Pancreas (tissue), 10 donors: ENCODE data around the gene USP28. TPM values are rescaled to one million over a fixed set of nuclear protein-coding genes. Genes with fewer than 3 reads are reported as not detected.

ENCODE experiments used
- ATAC-seq, 4 donors: fragments of 200-7000 bp; cut with Tn5 transposase; one replicate each; pipeline versions ENCODE4 v1.8.0 to v1.9.1; 2020; ENCODE audit warnings: mild to moderate bottlenecking in 4 of 4, moderate library complexity in 4 of 4
- DNase-seq, 6 donors: peaks; one replicate each; pipeline ENCODE4 v3.0.0-alpha.2; 2020
- FAIRE-seq: peaks from 2 replicates; lab custom pipeline; 2012; peaks lifted over from hg19 to GRCh38; lab: Jason Lieb, UNC
- H3K27ac ChIP-seq, 4 donors: fragments of 200-600 bp; sonication (generic); 1 replicate in 3 of 4; 2 replicates in 1 of 4; pipeline versions ENCODE4 v1.5.0 to v1.8.0; 2020
- H3K27me3 ChIP-seq, 4 donors: fragments of 200-600 bp; one replicate each; pipeline ENCODE4 v1.8.0; 2021
- H3K36me3 ChIP-seq, 3 donors: fragments of 200-600 bp; sonication (generic) in 1 of 3; one replicate each; pipeline versions ENCODE4 v1.5.0 to v1.8.0; 2020 to 2021
- H3K4me1 ChIP-seq, 3 donors: fragments of 200-600 bp; one replicate each; pipeline ENCODE4 v1.8.0; 2021
- H3K4me3 ChIP-seq, 4 donors: fragments of 200-600 bp; sonication (generic) in 2 of 4; one replicate each; pipeline versions ENCODE4 v1.5.0 to v1.8.0; 2020 to 2021
- H3K9me3 ChIP-seq, 4 donors: fragments of 200-600 bp; one replicate each; pipeline ENCODE4 v1.8.0; 2021
- WGBS, 2 donors: extraction: QIAGEN DNeasy Blood & Tissue Kit; methylation state at CpG; one replicate each; pipeline ENCODE4 v1.1.7; 2013; 5-methylcytosine and 5-hydroxymethylcytosine counted together
- intact Hi-C, 3 donors: fragments of 100-400 bp; cut with DNase I; formaldehyde crosslinking; loops; one replicate each; pipeline versions ENCODE4 v1.11.1 to v1.14.2; 2022
- polyA plus RNA-seq, 2 donors: library from polyadenylated mRNA; stranded (reverse); fragments of 200-250 nt; gene quantifications; one replicate each; pipeline ENCODE4 v1.2.3, GENCODE V29; 2013
- total RNA-seq, 6 donors: library from RNA; stranded (reverse); fragmentation: NEBNext Ultra II Directional in 4 of 6; extraction: Animal tissue kit (Norgen Biotek cat#: 25700) in 4 of 6; gene quantifications; one replicate each; pipeline versions ENCODE4 v1.2.1 to v1.2.4, GENCODE V29; 2021 to 2023
- TF ChIP-seq, protein P1 (sequence below), 4 donors: fragments of 200-600 bp; sonication (generic) in 3 of 4; IDR thresholded peaks; one replicate each; pipeline versions ENCODE4 v1.5.0 to v1.8.0; 2021; ENCODE audit warnings: antibody characterized with exemption in 4 of 4
- donor health status: healthy with polysubstance abuse.
- donor health status: DM: no; HTN: no; CAD: no; lungs with moderate emphysema.
- donor health status: DM: no; HTN: no; CAD: no.
- donor health status: control.
- donor health status: control.
- donor health status: Bipolar disorder and iron deficiency.
- donor health status: DM: yes; HTN: yes; CAD: no.
- donor health status: DM: no; HTN: no; CAD: no.
- donor health status: DM: no; HTN: no; CAD: no.
- donor health status: DM: yes; HTN: yes; CAD: no.

The USP28 gene
- total and polyA plus RNA-seq, 8 donors: 3.2 to 16.6 (median 8.0) TPM

DNA sequence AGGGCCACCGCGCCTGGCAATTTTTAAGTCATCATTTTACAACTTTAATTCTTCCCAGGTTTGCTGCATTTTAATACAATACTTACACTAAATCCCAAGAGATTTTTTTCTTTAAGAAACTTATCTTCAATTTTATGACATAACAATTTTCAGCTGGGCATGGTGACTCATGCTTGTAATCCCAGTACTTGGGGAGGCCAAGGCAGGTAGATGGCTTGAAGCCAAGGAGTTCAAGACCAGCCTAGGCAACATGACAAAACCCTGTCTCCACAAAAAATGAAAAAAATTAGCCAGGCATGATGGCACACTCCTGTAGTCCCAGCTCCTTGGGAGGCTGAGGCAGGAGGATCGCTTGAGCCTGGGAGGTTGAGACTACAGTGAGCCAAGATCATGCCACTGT, 56.9 kb downstream of the USP28 start:
- Histone ChIP-seq H3K9me3 (no peaks in the 10 kb centered on the region), H3K4me3 (no peak overlapping the region), H3K4me1 (no peaks in the 10 kb centered on the region), H3K36me3 (peaks cover under 1 to 4% (median 4%) of the 10 kb centered on the region in 3 donors), H3K27ac (no peak overlapping the region), H3K27me3 (no peaks in the 10 kb centered on the region)
- intact Hi-C loops: no loop called here
- ATAC-seq (no peak), FAIRE-seq (no peak), DNase-seq (no peak)
- TF ChIP-seq, protein P1, sequence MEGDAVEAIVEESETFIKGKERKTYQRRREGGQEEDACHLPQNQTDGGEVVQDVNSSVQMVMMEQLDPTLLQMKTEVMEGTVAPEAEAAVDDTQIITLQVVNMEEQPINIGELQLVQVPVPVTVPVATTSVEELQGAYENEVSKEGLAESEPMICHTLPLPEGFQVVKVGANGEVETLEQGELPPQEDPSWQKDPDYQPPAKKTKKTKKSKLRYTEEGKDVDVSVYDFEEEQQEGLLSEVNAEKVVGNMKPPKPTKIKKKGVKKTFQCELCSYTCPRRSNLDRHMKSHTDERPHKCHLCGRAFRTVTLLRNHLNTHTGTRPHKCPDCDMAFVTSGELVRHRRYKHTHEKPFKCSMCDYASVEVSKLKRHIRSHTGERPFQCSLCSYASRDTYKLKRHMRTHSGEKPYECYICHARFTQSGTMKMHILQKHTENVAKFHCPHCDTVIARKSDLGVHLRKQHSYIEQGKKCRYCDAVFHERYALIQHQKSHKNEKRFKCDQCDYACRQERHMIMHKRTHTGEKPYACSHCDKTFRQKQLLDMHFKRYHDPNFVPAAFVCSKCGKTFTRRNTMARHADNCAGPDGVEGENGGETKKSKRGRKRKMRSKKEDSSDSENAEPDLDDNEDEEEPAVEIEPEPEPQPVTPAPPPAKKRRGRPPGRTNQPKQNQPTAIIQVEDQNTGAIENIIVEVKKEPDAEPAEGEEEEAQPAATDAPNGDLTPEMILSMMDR (IDR thresholded peaks at IDR 0.05): no peak
- WGBS, 2 donors: 98 to 100% methylated on average over 3 of the region's 3 CpGs

DNA sequence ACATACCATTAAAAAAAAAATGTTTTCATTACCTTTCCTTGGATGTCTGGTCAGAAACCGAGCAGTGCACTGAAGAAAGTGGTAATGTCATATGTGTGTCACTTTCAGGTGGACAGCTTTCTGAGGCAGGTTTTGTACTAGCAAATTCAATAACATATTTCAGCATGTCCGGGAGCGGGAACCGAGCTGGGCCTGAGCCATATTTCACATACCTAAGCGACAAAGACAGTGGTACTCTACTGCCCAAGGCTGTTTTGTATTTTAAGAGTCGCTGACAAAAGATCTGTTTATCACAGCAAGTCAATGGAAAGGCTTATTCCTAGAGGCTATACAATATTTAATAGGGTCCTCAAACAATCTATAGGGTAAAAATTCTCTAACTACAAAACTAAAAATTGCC, 57.7 kb downstream of the USP28 start:
- no peak for ATAC-seq
- Histone ChIP-seq H3K27me3 (no peaks in the 10 kb centered on the region), H3K27ac (no peak overlapping the region), H3K4me1 (no peaks in the 10 kb centered on the region), H3K4me3 (no peak overlapping the region), H3K9me3 (no peaks in the 10 kb centered on the region), H3K36me3 (peaks cover 0 to 4% (median 0%) of the 10 kb centered on the region in 3 donors)
- intact Hi-C loops: no loop called here
- 93 to 94% methylated on average over 6 of the region's 6 CpGs for WGBS, 2 donors
- no peak for FAIRE-seq
- DNase-seq: no peak
- TF ChIP-seq, protein P1 (IDR thresholded peaks at IDR 0.05): no peak

DNA sequence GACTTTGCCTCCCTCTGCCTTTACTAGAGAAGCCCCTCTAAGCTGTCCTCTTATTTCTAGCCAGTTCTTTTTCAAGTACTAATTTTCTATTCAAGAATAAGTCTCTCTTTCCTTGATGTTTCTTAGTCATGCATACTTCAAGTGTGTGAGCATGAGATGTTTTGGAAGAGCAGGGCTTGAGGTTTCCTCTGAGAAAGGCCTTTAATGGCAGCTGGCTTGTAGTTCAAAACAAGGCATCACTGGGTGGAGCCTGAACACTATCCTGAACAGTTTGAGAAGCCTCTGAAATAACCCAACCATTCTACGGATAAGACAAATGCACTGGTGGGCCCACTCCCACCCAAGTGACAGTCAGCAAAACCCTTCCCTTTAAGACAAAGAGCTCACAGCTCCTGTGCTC, 58.2 kb downstream of the USP28 start:
- Histone ChIP-seq H3K9me3 (no peaks in the 10 kb centered on the region), H3K36me3 (peaks cover 0 to 4% (median 0%) of the 10 kb centered on the region in 3 donors), H3K4me3 (no peak overlapping the region), H3K4me1 (no peaks in the 10 kb centered on the region), H3K27ac (no peak overlapping the region), H3K27me3 (no peaks in the 10 kb centered on the region)
- WGBS, 2 donors: 95 to 100% methylated on average over 1 of the region's 1 CpG
- intact Hi-C loops: no loop called here
- ATAC-seq (no peak), FAIRE-seq (no peak), DNase-seq (no peak)
- TF ChIP-seq, protein P1 (IDR thresholded peaks at IDR 0.05): no peak

DNA sequence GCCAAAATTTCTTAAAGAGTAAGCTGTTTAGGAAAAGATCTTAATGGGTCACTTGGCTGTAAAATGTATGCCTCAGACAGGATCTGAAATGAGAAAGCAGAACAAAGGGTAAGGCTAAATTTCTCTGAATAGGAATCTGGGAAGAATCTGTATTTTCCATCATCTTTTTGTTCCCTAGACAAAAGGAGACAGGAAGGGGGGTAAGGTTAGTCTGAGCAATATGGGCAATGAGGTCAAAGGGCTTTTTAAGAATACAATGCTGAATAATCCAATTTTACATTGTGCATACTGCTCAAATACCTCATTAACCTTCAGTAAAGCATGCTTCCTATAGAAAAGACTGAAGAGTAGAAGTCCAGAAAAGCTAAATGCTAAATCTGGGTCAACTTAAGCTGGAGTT, 61.2 kb downstream of the USP28 start:
- no peak overlapping the region for H3K4me3 ChIP-seq

DNA sequence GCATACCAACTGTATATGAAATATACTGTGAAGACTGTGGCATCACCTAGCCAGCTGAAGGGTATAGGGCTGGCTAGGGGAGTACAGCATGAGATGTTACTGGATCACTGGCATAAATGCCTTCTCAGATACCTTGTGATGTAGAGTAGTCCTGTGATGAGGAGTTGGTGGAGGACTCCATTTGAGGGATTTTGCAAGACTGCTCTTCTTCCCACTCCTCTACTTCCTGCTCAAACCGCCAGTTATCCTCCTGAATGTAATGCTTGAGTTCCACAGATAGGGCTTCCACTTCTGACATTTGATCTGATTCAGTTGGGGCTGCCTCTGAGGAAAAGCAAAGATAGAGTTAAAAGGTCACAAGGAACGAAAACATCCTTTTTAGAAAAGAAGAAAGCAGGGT, 66.4 kb downstream of the USP28 start:
- FAIRE-seq (no peak), DNase-seq (no peak), ATAC-seq (no peak)
- WGBS, 2 donors: 48 to 50% methylated on average over 2 of the region's 2 CpGs
- intact Hi-C loops: no loop called here
- Histone ChIP-seq H3K4me3 (no peak overlapping the region), H3K36me3 (peaks cover 0 to 24% (median 0%) of the 10 kb centered on the region in 3 donors), H3K27me3 (no peaks in the 10 kb centered on the region), H3K4me1 (no peaks in the 10 kb centered on the region), H3K27ac (no peak overlapping the region), H3K9me3 (no peaks in the 10 kb centered on the region)
- TF ChIP-seq, protein P1 (IDR thresholded peaks at IDR 0.05): no peak

More for the DNA sequence above, 61.2 kb downstream of the USP28 start:
- TF ChIP-seq, protein P1 (IDR thresholded peaks at IDR 0.05): no peak
- intact Hi-C loops: no loop called here
- Histone ChIP-seq H3K27ac (no peak overlapping the region), H3K4me1 (no peaks in the 10 kb centered on the region), H3K36me3 (peaks cover 0 to 5% (median 0%) of the 10 kb centered on the region in 3 donors), H3K27me3 (no peaks in the 10 kb centered on the region), H3K9me3 (no peaks in the 10 kb centered on the region)
- ATAC-seq: no peak
- no peak for DNase-seq
- FAIRE-seq: no peak
